Loucy (cell line): ENCODE data around the gene GID8.

ENCODE experiments used
- H2AFZ ChIP-seq: fragments of 200-600 bp; sonication (generic); 2 replicates; pipeline ENCODE4 v1.6.0; 2016; ENCODE audit warnings: antibody characterized with exemption, mild to moderate bottlenecking, low read length, moderate library complexity
- H3F3A ChIP-seq: fragments of 200-600 bp; 2 replicates; pipeline ENCODE4 v1.6.0; 2016; ENCODE audit warnings: antibody characterized with exemption, low read depth, mild to moderate bottlenecking
- H3K27me3 ChIP-seq: fragments of 200-600 bp; sonication (generic); 2 replicates; pipeline ENCODE4 v1.6.1; 2014; ENCODE audit warnings: low read length, mild to moderate bottlenecking; ENCODE audit not compliant: insufficient read depth, poor library complexity, severe bottlenecking
- H3K36me3 ChIP-seq: fragments of 200-600 bp; sonication (generic); 2 replicates; pipeline ENCODE4 v1.6.1; 2016; ENCODE audit warnings: low read length; ENCODE audit not compliant: insufficient read depth
- H3K4me1 ChIP-seq: fragments of 200-600 bp; sonication (generic); 2 replicates; pipeline ENCODE4 v1.5.1; 2014; ENCODE audit warnings: low read length, mild to moderate bottlenecking; ENCODE audit not compliant: insufficient read depth, poor library complexity, severe bottlenecking
- H3K4me2 ChIP-seq: fragments of 200-600 bp; sonication (generic); 2 replicates; pipeline ENCODE4 v1.6.0; 2014; ENCODE audit warnings: antibody characterized with exemption, low read length, low read depth, mild to moderate bottlenecking; ENCODE audit not compliant: poor library complexity, severe bottlenecking
- H3K4me3 ChIP-seq: fragments of 200-600 bp; sonication (generic); 2 replicates; pipeline ENCODE4 v1.5.1; 2014; ENCODE audit warnings: low read length, mild to moderate bottlenecking, mixed read lengths; ENCODE audit not compliant: poor library complexity, severe bottlenecking
- H3K79me2 ChIP-seq: fragments of 200-600 bp; sonication (generic); 2 replicates; pipeline ENCODE4 v1.6.1; 2014; ENCODE audit warnings: low read length; ENCODE audit not compliant: insufficient read depth
- H3K9ac ChIP-seq: fragments of 200-600 bp; sonication (generic); 2 replicates; pipeline ENCODE4 v1.6.0; 2014; ENCODE audit warnings: mild to moderate bottlenecking, low read depth, low read length, moderate library complexity; ENCODE audit not compliant: poor library complexity, severe bottlenecking
- H3K9me2 ChIP-seq: fragments of 200-600 bp; sonication (generic); replicated peaks from 2 replicates; pipeline ENCODE4 v1.6.1; 2016; ENCODE audit warnings: low read depth, low read length, mixed read lengths
- H3K9me3 ChIP-seq: fragments of 200-600 bp; sonication (generic); 2 replicates; pipeline ENCODE4 v1.6.1; 2014; ENCODE audit warnings: mild to moderate bottlenecking, antibody characterized with exemption, low read length, low read depth; ENCODE audit not compliant: insufficient read depth
- H4K20me1 ChIP-seq: fragments of 200-600 bp; sonication (generic); 2 replicates; pipeline ENCODE4 v1.6.0; 2014; ENCODE audit warnings: antibody characterized with exemption, low read length, mild to moderate bottlenecking; ENCODE audit not compliant: insufficient read depth, poor library complexity, severe bottlenecking
- CTCF ChIP-seq: fragments of 200-600 bp; sonication (generic); conservative IDR thresholded peaks from 2 replicates; pipeline ENCODE4 v1.5.1; 2014; ENCODE audit warnings: mild to moderate bottlenecking, antibody characterized with exemption, low read length
- EZH2phosphoT487 ChIP-seq: fragments of 200-600 bp; IDR thresholded peaks from 2 replicates; pipeline ENCODE4 v1.6.1; 2018; ENCODE audit warnings: antibody characterized with exemption, mild to moderate bottlenecking, moderate library complexity, borderline replicate concordance

Gene GID8

GRCh38 chr20:62995898-62996595, 58.1 kb downstream of the GID8 start:
- Histone ChIP-seq H3K4me3 (no peak overlapping the region), H3K4me2 (no peak overlapping the region), H3K79me2 (peaks cover 2% of the 10 kb centered on the region; the same call in 1 of the 2 replicates), H3K27me3 (no peaks in the 10 kb centered on the region), H3K4me1 (peaks cover 35% of the 10 kb centered on the region), H3K9ac (no peak overlapping the region), H3K9me2 (no peaks in the 10 kb centered on the region), H2AFZ (no peak overlapping the region), H3K36me3 (no peaks in the 10 kb centered on the region), H4K20me1 (no peaks in the 10 kb centered on the region), H3F3A (peaks cover 10% of the 10 kb centered on the region; the same call in 1 of the 2 replicates), H3K9me3 (no peaks in the 10 kb centered on the region)
- TF ChIP-seq EZH2phosphoT487 (no peak), CTCF (no peak)

- H2AFZ ChIP-seq = no peak overlapping the region
- H3K4me1 ChIP-seq = peaks cover 40% of the 10 kb centered on the region
- H3K4me2 ChIP-seq = no peak overlapping the region
- H3K9me2 ChIP-seq = no peaks in the 10 kb centered on the region
- H3K4me3 ChIP-seq = no peak overlapping the region
- no peak overlapping the region for H3K9ac ChIP-seq
- no peak for TF ChIP-seq EZH2phosphoT487
- TF ChIP-seq CTCF = no peak
- H3K36me3 ChIP-seq = no peaks in the 10 kb centered on the region
- H4K20me1 ChIP-seq = no peaks in the 10 kb centered on the region
- H3K27me3 ChIP-seq = no peaks in the 10 kb centered on the region
- peaks cover 6% of the 10 kb centered on the region; the same call in 1 of the 2 replicates for H3K79me2 ChIP-seq
- peaks cover 10% of the 10 kb centered on the region; the same call in 1 of the 2 replicates for H3F3A ChIP-seq
- H3K9me3 ChIP-seq = no peaks in the 10 kb centered on the region
Measured at GRCh38 chr20:62996596-62996982, 58.6 kb downstream of the GID8 start.

GRCh38 chr20:62997417-62998035, 59.6 kb downstream of the GID8 start:
- no peaks in the 10 kb centered on the region for H3K9me3 ChIP-seq
- no peak overlapping the region for H3K4me2 ChIP-seq
- no peaks in the 10 kb centered on the region for H3K9me2 ChIP-seq
- H4K20me1 ChIP-seq = no peaks in the 10 kb centered on the region
- H3K27me3 ChIP-seq = no peaks in the 10 kb centered on the region
- H3K9ac ChIP-seq = no peak overlapping the region
- H3K4me3 ChIP-seq = no peak overlapping the region
- H3K4me1 ChIP-seq = peaks cover 40% of the 10 kb centered on the region
- TF ChIP-seq EZH2phosphoT487 (no peak), CTCF (no peak)
- H3F3A ChIP-seq = peaks cover 10% of the 10 kb centered on the region; the same call in 1 of the 2 replicates
- H3K36me3 ChIP-seq = no peaks in the 10 kb centered on the region
- H3K79me2 ChIP-seq = peaks cover 13% of the 10 kb centered on the region; the same call in 1 of the 2 replicates
- no peak overlapping the region for H2AFZ ChIP-seq
